Esophagus squamous epithelium (tissue), 5 donors: ENCODE data around the gene ESX1. TPM values are rescaled to one million over a fixed set of nuclear protein-coding genes. Genes with fewer than 3 reads are reported as not detected.

Experiments used
- DNase-seq: peaks from one replicate; lab custom pipeline; 2025; lab: John Stamatoyannopoulos, UW
- H3K27ac ChIP-seq, 4 donors: fragments of 200-600 bp; sonication (generic); one replicate each; pipeline ENCODE4 v1.5.1; 2016 to 2019; ENCODE audit warnings: mild to moderate bottlenecking in 1 of 4
- H3K27me3 ChIP-seq, 4 donors: fragments of 200-600 bp; sonication (generic); 1 replicate in 3 of 4; 2 replicates in 1 of 4; pipeline versions ENCODE4 v1.5.1 to v1.6.0; 2017 to 2021; ENCODE audit warnings: antibody characterized with exemption in 1 of 4
- H3K36me3 ChIP-seq, 3 donors: fragments of 200-600 bp; sonication (generic); one replicate each; pipeline ENCODE4 v1.5.1; 2016 to 2019
- H3K4me1 ChIP-seq, 3 donors: fragments of 200-600 bp; sonication (generic); one replicate each; pipeline ENCODE4 v1.5.1; 2017 to 2019
- H3K4me3 ChIP-seq, 4 donors: fragments of 200-600 bp; sonication (generic); 1 replicate in 3 of 4; 2 replicates in 1 of 4; pipeline ENCODE4 v1.5.1; 2016 to 2019; ENCODE audit warnings: mild to moderate bottlenecking in 2 of 4, moderate library complexity in 1 of 4
- H3K9me3 ChIP-seq, 3 donors: fragments of 200-600 bp; sonication (generic); one replicate each; pipeline ENCODE4 v1.5.1; 2016 to 2019
- CTCF ChIP-seq, 6 experiments: fragments of 450-650 bp in 4 of 6; fragments of 200-600 bp in 2 of 6; sonication (generic) in 2 of 6; IDR thresholded peaks; one replicate each; pipeline ENCODE4 v1.5.1; 2016 to 2019; ENCODE audit warnings: antibody characterized with exemption in 6 of 6, mild to moderate bottlenecking in 4 of 6, moderate library complexity in 4 of 6
- POLR2A ChIP-seq, 4 donors: fragments of 450-650 bp; IDR thresholded peaks; one replicate each; pipeline ENCODE4 v1.6.1; 2017; ENCODE audit warnings: antibody characterized with exemption in 4 of 4, mild to moderate bottlenecking in 4 of 4, moderate library complexity in 3 of 4
- WGBS, 2 donors: methylation state at CpG; one replicate each; pipeline ENCODE4 v1.1.5; 2018; 5-methylcytosine and 5-hydroxymethylcytosine counted together
- intact Hi-C: fragments of 100-400 bp; cut with DNase I; formaldehyde crosslinking; loops from one replicate; pipeline ENCODE4 v1.15.0; 2022
- total RNA-seq, 4 donors: library from RNA; depleted of rRNA; stranded (reverse); fragments of >200 nt; gene quantifications; one replicate each; pipeline ENCODE4 v1.1.0, GENCODE V29; 2016
- donor health status: DM: yes; HTN: yes; CAD: no.

ESX1 gene
- total RNA-seq: not detected

GRCh38 chrX:104254442-104255115 is at the start of gene ESX1:
Gene ESX1 (minus strand): TSS chrX:104254933. CDS start chrX:104254849, 84 bp downstream.
- intact Hi-C loops: no loop called here
- Histone ChIP-seq H3K4me1 (peaks cover 0 to 26% (median 0%) of the 10 kb centered on the region in 3 donors), H3K36me3 (no peaks in the 10 kb centered on the region), H3K27ac (no peak within 1 kb of the TSS), H3K27me3 (peaks cover 0 to 63% (median 17%) of the 10 kb centered on the region in 4 donors), H3K4me3 (peak within 1 kb of the TSS in 3 of 4 donors; percentile 12 to 41 (median 21)), H3K9me3 (no peaks in the 10 kb centered on the region)
- DNase-seq: no peak
- no peak for TF ChIP-seq POLR2A (IDR thresholded peaks at IDR 0.05)
- no peak for TF ChIP-seq CTCF (IDR thresholded peaks at IDR 0.05)
- 39% methylated on average over 13 of the region's 56 CpGs; no CpG with 5 or more reads in 1 of the 2 donors for WGBS, 2 donors

GRCh38 chrX:104295636-104296035 is 40.9 kb upstream of the ESX1 start:
- WGBS, 2 donors: 88 to 100% methylated on average over 1 of the region's 1 CpG
- TF ChIP-seq POLR2A (IDR thresholded peaks at IDR 0.05) (no peak), CTCF (IDR thresholded peaks at IDR 0.05) (no peak)
- H3K36me3 ChIP-seq: no peaks in the 10 kb centered on the region

GRCh38 chrX:104288961-104289360 is 34.2 kb upstream of the ESX1 start:
- Histone ChIP-seq H3K4me3 (no peak overlapping the region), H3K4me1 (no peaks in the 10 kb centered on the region), H3K27ac (no peak overlapping the region), H3K9me3 (no peaks in the 10 kb centered on the region), H3K27me3 (no peaks in the 10 kb centered on the region), H3K36me3 (no peaks in the 10 kb centered on the region)
- DNase-seq: no peak
- intact Hi-C loops: no loop called here
- no peak for TF ChIP-seq CTCF (IDR thresholded peaks at IDR 0.05)
- no peak for TF ChIP-seq POLR2A (IDR thresholded peaks at IDR 0.05)
- 54 to 58% methylated on average over 2 to 4 of the region's 4 CpGs for WGBS, 2 donors

More at GRCh38 chrX:104295636-104296035, 40.9 kb upstream of the ESX1 start:
- Histone ChIP-seq H3K4me3 (no peak overlapping the region), H3K27ac (no peak overlapping the region), H3K27me3 (peaks cover 0 to 3% (median 0%) of the 10 kb centered on the region in 4 donors), H3K9me3 (no peaks in the 10 kb centered on the region), H3K4me1 (no peaks in the 10 kb centered on the region)
- intact Hi-C loops: no loop called here
- DNase-seq: no peak

DNA sequence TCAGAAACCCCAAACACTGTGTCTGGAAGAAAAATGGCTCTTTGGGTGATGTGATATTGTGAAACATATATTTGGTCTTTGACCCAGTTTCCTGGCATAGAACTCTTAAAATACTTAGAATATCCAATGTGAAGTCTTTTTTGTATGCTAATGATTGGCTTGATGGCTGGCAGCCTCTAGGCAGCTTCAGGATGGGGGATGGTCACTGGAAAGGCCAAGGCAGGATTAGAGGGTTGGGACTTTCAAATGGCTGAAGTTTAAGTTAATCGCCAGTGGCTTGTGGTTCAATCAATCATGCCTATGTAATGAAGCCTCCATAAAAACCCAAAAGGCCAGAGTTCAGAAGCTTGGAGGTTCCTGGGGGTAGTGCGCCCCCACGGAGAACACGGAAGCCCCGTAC is 33.5 kb upstream of the ESX1 start:
- no peaks in the 10 kb centered on the region for H3K36me3 ChIP-seq
- no peaks in the 10 kb centered on the region for H3K4me1 ChIP-seq
- no peaks in the 10 kb centered on the region for H3K9me3 ChIP-seq
- no peak overlapping the region for H3K27ac ChIP-seq
- no peak overlapping the region for H3K4me3 ChIP-seq
- TF ChIP-seq CTCF (IDR thresholded peaks at IDR 0.05) (no peak), POLR2A (IDR thresholded peaks at IDR 0.05) (no peak)
- intact Hi-C loops: no loop called here
- no peak for DNase-seq
- 38 to 68% methylated on average over 5 of the region's 5 CpGs for WGBS, 2 donors
- H3K27me3 ChIP-seq: no peaks in the 10 kb centered on the region

DNA sequence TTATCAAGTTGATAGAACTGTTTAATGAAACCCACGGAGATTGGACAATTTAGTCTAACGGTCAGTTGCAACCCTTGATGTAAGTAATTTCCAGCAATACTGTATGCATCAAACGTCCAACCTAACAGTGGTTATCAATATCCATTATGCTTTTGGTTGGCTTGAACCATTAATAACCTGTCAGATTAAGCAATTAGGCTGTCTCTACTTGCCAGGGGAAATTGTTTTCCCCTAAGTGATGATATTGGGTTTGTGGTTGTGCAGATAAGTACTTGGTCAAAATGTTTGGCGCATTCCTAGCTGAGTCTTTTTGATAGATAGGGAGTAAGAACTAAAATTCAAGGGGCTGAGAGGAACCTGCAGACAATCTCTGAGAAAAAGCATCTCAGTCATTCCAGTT is 30.5 kb upstream of the ESX1 start:
- Histone ChIP-seq H3K4me1 (no peaks in the 10 kb centered on the region), H3K9me3 (no peaks in the 10 kb centered on the region), H3K4me3 (no peak overlapping the region), H3K36me3 (no peaks in the 10 kb centered on the region), H3K27ac (no peak overlapping the region), H3K27me3 (peaks cover 0 to 5% (median 0%) of the 10 kb centered on the region in 4 donors)
- DNase-seq: no peak
- 71 to 91% methylated on average over 4 of the region's 4 CpGs for WGBS, 2 donors
- intact Hi-C loops: no loop called here
- TF ChIP-seq CTCF (IDR thresholded peaks at IDR 0.05) (no peak), POLR2A (IDR thresholded peaks at IDR 0.05) (no peak)
